Trophoblast cell (in vitro differentiated cells and primary cell): ENCODE data around the gene ASCC3.

Source experiments
- DNase-seq, 2 donors: peaks; one replicate each; pipeline ENCODE4 v3.0.0-alpha.2; 2016
- H2AFZ ChIP-seq: 2 replicates; pipeline ENCODE4 v1.6.1; 2013; ENCODE audit warnings: low read length, moderate library complexity, mild to moderate bottlenecking; ENCODE audit not compliant: insufficient read depth, poor library complexity
- H2AK5ac ChIP-seq: 2 replicates; pipeline ENCODE4 v1.6.1; 2013; ENCODE audit warnings: mild to moderate bottlenecking, low read length
- H2BK120ac ChIP-seq: 2 replicates; pipeline ENCODE4 v1.6.1; 2013; ENCODE audit warnings: low read length, mild to moderate bottlenecking, moderate library complexity; ENCODE audit not compliant: insufficient read depth, poor library complexity
- H2BK12ac ChIP-seq: 2 replicates; pipeline ENCODE4 v1.6.1; 2013; ENCODE audit warnings: mild to moderate bottlenecking, low read length, moderate library complexity
- H2BK5ac ChIP-seq: 2 replicates; pipeline ENCODE4 v1.6.1; 2013; ENCODE audit warnings: low read length, low read depth, moderate library complexity, mild to moderate bottlenecking; ENCODE audit not compliant: poor library complexity
- H3K14ac ChIP-seq: 2 replicates; pipeline ENCODE4 v1.6.1; 2013; ENCODE audit warnings: mild to moderate bottlenecking, low read length
- H3K18ac ChIP-seq: 2 replicates; pipeline ENCODE4 v1.6.1; 2013; ENCODE audit warnings: mild to moderate bottlenecking, low read length
- H3K23ac ChIP-seq: 2 replicates; pipeline ENCODE4 v1.6.1; 2013; ENCODE audit warnings: low read length
- H3K27ac ChIP-seq: 2 replicates; pipeline ENCODE4 v1.5.1; 2013; ENCODE audit warnings: low read depth, mild to moderate bottlenecking, inconsistent platforms, low read length, moderate library complexity
- H3K27me3 ChIP-seq: 2 replicates; pipeline ENCODE4 v1.6.1; 2013; ENCODE audit warnings: inconsistent platforms, mild to moderate bottlenecking, low read length, moderate library complexity; ENCODE audit not compliant: insufficient read depth
- H3K36me3 ChIP-seq, 2 experiments: 1 replicate in 1 of 2; 2 replicates in 1 of 2; pipeline ENCODE4 v1.6.1; 2013; ENCODE audit warnings: low read length in 2 of 2, mild to moderate bottlenecking in 2 of 2, moderate library complexity in 1 of 2; ENCODE audit not compliant: insufficient read depth in 2 of 2, control insufficient read depth in 1 of 2
- H3K4ac ChIP-seq: 2 replicates; pipeline ENCODE4 v1.6.1; 2013; ENCODE audit warnings: low read depth, mild to moderate bottlenecking, low read length, moderate library complexity
- H3K4me1 ChIP-seq, 2 experiments: 1 replicate in 1 of 2; 2 replicates in 1 of 2; pipeline ENCODE4 v1.6.1; 2013; ENCODE audit warnings: low read length in 2 of 2, mild to moderate bottlenecking in 2 of 2, moderate library complexity in 1 of 2; ENCODE audit not compliant: insufficient read depth in 2 of 2, control insufficient read depth in 1 of 2
- H3K4me2 ChIP-seq: 2 replicates; pipeline ENCODE4 v1.6.1; 2013; ENCODE audit warnings: inconsistent platforms, mild to moderate bottlenecking, low read length, moderate library complexity
- H3K4me3 ChIP-seq: 2 replicates; pipeline ENCODE4 v1.5.1; 2013; ENCODE audit warnings: mild to moderate bottlenecking, low read depth, low read length, inconsistent platforms
- H3K79me1 ChIP-seq: one replicate; pipeline ENCODE4 v1.6.1; 2013; ENCODE audit warnings: low read length
- H3K79me2 ChIP-seq: 2 replicates; pipeline ENCODE4 v1.6.1; 2013; ENCODE audit warnings: low read length, mild to moderate bottlenecking; ENCODE audit not compliant: control insufficient read depth, insufficient read depth, poor library complexity
- H3K9ac ChIP-seq: 2 replicates; pipeline ENCODE4 v1.6.1; 2013; ENCODE audit warnings: mild to moderate bottlenecking, low read length
- H3K9me3 ChIP-seq: 2 replicates; pipeline ENCODE4 v1.6.1; 2013; ENCODE audit warnings: low read depth, mild to moderate bottlenecking, control low read depth, inconsistent platforms, low read length; ENCODE audit not compliant: insufficient read depth
- H4K12ac ChIP-seq: 2 replicates; pipeline ENCODE4 v1.6.1; 2013; ENCODE audit warnings: low read depth, mild to moderate bottlenecking, low read length, moderate library complexity
- H4K8ac ChIP-seq: 2 replicates; pipeline ENCODE4 v1.6.1; 2013; ENCODE audit warnings: low read depth, mild to moderate bottlenecking, low read length, moderate library complexity
- H4K91ac ChIP-seq: one replicate; pipeline ENCODE4 v1.6.1; 2013; ENCODE audit warnings: low read depth, mild to moderate bottlenecking, low read length, moderate library complexity
- WGBS: extraction: QIAGEN DNeasy Blood & Tissue Kit; methylation state at CpG from one replicate; pipeline ENCODE4 v1.1.7; 2013; ENCODE audit warnings: missing lambda C conversion rate; ENCODE audit not compliant: insufficient read length, insufficient coverage; ENCODE audit errors: extremely low coverage; 5-methylcytosine and 5-hydroxymethylcytosine counted together

Gene ASCC3

DNA sequence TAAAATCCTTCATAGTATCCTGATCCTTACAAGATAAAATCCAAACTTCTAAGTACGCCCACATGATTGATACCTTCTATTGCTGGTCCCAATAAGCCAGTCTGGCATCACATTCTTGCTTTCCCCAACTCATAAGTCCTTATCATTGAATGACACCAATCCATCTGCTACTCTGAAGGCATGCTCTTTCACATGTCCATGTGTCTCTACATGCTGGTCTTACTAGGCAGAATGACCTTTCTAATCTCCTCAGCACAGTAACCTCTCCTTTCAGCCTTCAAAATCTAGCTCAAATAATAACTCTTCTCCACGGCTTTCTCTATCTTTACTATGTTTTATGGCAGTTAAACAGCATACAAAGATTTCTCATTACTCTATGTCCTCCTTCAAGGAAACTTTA, 71.1 kb downstream of the ASCC3 start:
- no peak overlapping the region for H3K4me2 ChIP-seq
- H2AFZ ChIP-seq: no peak overlapping the region
- no peak overlapping the region for H2BK120ac ChIP-seq
- no peak for DNase-seq
- H4K91ac ChIP-seq: no peak overlapping the region
- H3K36me3 ChIP-seq: no peaks in the 10 kb centered on the region
- H3K9ac ChIP-seq: no peak overlapping the region
- no peak overlapping the region for H4K12ac ChIP-seq
- H2AK5ac ChIP-seq: no peak overlapping the region
- H3K27ac ChIP-seq: no peak overlapping the region
- H3K4ac ChIP-seq: no peak overlapping the region
- no peak overlapping the region for H3K18ac ChIP-seq
- no peaks in the 10 kb centered on the region for H3K9me3 ChIP-seq
- H4K8ac ChIP-seq: no peak overlapping the region
- WGBS: no CpG with 5 or more reads among the region's 2 CpGs
- no peak overlapping the region for H3K4me3 ChIP-seq
- no peaks in the 10 kb centered on the region for H3K4me1 ChIP-seq
- H3K23ac ChIP-seq: no peak overlapping the region
- H2BK5ac ChIP-seq: no peak overlapping the region
- no peak overlapping the region for H3K14ac ChIP-seq
- no peak overlapping the region for H2BK12ac ChIP-seq
- no peaks in the 10 kb centered on the region for H3K79me2 ChIP-seq
- no peaks in the 10 kb centered on the region for H3K79me1 ChIP-seq
- H3K27me3 ChIP-seq: no peaks in the 10 kb centered on the region

DNA sequence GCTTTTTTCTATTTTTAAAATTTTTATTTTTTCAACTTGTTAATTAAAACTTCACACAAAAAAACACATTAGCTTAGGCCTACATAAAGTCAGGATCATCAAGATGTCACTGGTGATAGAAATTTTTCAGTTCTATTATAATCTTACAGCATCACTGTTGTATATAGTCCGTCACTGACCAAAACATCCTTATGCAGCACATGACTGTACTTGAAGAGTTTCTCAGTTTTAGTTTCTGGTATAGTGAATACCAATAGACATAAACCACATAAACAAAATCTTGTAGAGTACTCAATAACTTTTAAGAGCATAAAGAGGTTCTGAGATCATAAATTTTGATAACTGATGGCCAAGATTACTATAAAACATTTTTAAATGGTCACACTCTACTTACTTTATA, 71.8 kb downstream of the ASCC3 start:
- Histone ChIP-seq H3K4me3 (no peak overlapping the region), H2BK120ac (no peak overlapping the region), H3K27ac (no peak overlapping the region), H3K9ac (no peak overlapping the region), H4K8ac (no peak overlapping the region), H3K4me1 (no peaks in the 10 kb centered on the region), H3K36me3 (no peaks in the 10 kb centered on the region), H3K14ac (no peak overlapping the region), H3K4ac (no peak overlapping the region), H3K23ac (no peak overlapping the region), H4K91ac (no peak overlapping the region), H3K79me2 (no peaks in the 10 kb centered on the region), H3K27me3 (no peaks in the 10 kb centered on the region), H3K9me3 (no peaks in the 10 kb centered on the region), H2AK5ac (no peak overlapping the region), H3K79me1 (no peaks in the 10 kb centered on the region), H2BK5ac (no peak overlapping the region), H3K4me2 (no peak overlapping the region), H4K12ac (no peak overlapping the region), H3K18ac (no peak overlapping the region), H2BK12ac (no peak overlapping the region), H2AFZ (no peak overlapping the region)
- WGBS: no CpG with 5 or more reads among the region's 1 CpG
- no peak for DNase-seq

DNA sequence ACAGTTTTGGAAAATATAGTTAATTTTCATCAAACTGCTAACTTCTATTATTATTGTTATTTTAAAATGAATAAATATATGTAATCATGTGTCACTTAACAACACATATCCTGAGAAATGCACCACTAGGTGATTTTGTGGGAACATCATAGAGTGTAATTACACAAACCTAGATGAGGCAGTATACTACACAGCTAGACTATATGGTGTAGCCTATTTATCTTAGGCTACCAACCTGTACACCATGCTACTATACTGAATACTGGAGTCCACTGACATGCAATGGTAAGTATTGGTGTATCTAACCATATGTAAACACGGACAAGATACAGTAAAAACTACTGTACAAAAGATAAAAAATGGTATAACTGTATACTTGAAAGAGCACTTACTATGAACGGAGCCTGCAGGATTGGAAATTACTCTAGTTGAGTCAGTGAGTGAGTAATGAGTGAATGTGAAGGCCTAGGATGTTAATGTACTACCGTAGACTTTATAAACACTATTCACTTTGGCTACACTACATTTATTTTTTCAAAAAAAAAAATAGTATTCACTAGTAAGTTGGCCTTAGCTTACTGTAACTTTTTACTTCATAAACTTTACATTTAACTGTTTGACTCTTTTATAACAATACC, 72.4 kb downstream of the ASCC3 start:
- Histone ChIP-seq H3K27ac (no peak overlapping the region), H3K18ac (no peak overlapping the region), H2AFZ (no peak overlapping the region), H4K8ac (no peak overlapping the region), H3K9me3 (no peaks in the 10 kb centered on the region), H3K14ac (no peak overlapping the region), H4K91ac (no peak overlapping the region), H3K36me3 (no peaks in the 10 kb centered on the region), H3K4me1 (no peaks in the 10 kb centered on the region), H3K79me2 (no peaks in the 10 kb centered on the region), H3K4me2 (no peak overlapping the region), H3K4me3 (no peak overlapping the region), H3K9ac (no peak overlapping the region), H3K27me3 (no peaks in the 10 kb centered on the region), H2BK12ac (no peak overlapping the region), H3K23ac (no peak overlapping the region), H3K79me1 (no peaks in the 10 kb centered on the region), H3K4ac (no peak overlapping the region), H2AK5ac (no peak overlapping the region), H2BK120ac (no peak overlapping the region), H2BK5ac (no peak overlapping the region), H4K12ac (no peak overlapping the region)
- DNase-seq: no peak
- WGBS: no CpG with 5 or more reads among the region's 3 CpGs

DNA sequence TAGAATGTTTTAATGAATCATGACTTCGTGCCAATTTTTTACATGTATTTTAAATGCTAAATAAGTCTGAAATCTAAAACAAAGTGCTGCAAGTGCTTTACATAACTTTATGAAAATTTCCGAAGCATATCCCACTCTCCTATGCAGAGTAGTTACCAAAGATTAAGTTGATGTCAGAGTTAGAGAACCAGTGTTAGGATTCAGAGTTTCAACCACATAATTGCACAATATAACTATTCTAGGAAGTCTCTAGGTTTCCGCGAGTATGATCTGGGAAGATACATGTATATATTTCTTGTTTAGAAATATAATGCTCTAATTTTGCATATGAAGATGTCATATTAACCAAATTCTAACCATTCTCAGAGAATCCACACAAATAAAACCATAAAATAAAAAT, 74.8 kb downstream of the ASCC3 start:
- no peak overlapping the region for H2BK12ac ChIP-seq
- H3K79me2 ChIP-seq: no peaks in the 10 kb centered on the region
- H3K36me3 ChIP-seq: peaks cover 0 to 2% of the 10 kb centered on the region in 2 experiments
- no peak overlapping the region for H3K9ac ChIP-seq
- no peak overlapping the region for H3K4me2 ChIP-seq
- no peak overlapping the region for H4K91ac ChIP-seq
- H4K12ac ChIP-seq: no peak overlapping the region
- DNase-seq: no peak
- no CpG with 5 or more reads among the region's 4 CpGs for WGBS
- no peaks in the 10 kb centered on the region for H3K79me1 ChIP-seq
- H2BK5ac ChIP-seq: no peak overlapping the region
- no peak overlapping the region for H3K23ac ChIP-seq
- no peak overlapping the region for H3K4ac ChIP-seq
- no peak overlapping the region for H4K8ac ChIP-seq
- H3K4me1 ChIP-seq: no peaks in the 10 kb centered on the region
- H3K18ac ChIP-seq: no peak overlapping the region
- no peak overlapping the region for H3K4me3 ChIP-seq
- H2BK120ac ChIP-seq: no peak overlapping the region
- no peaks in the 10 kb centered on the region for H3K9me3 ChIP-seq
- no peak overlapping the region for H2AFZ ChIP-seq
- H2AK5ac ChIP-seq: no peak overlapping the region
- H3K14ac ChIP-seq: no peak overlapping the region
- H3K27ac ChIP-seq: no peak overlapping the region
- no peaks in the 10 kb centered on the region for H3K27me3 ChIP-seq
